ENCODE results near the gene PRR7. TPM values are rescaled to one million over a fixed set of nuclear protein-coding genes. Genes with fewer than 3 reads are reported as not detected.

Gene PRR7
- total and polyA plus RNA-seq, 2 of the 13 experiments (the other 11 are each of a cell fraction or from before 2014, with no cell fraction given) = 4.8 to 5.0 TPM

GRCh38 chr5:177405312-177405711 is 41.3 kb upstream of the PRR7 start:
- no peak overlapping the region for H3K4me3 ChIP-seq (replicated peaks in 1 of 3; ENCODE audit: insufficient read depth in 1 of 3, low read depth in 2 of 3, low read length in 3 of 3)
- peaks cover 28% of the 10 kb centered on the region for H3K4me1 ChIP-seq (ENCODE audit: insufficient read depth, low read length)
- no peaks in the 10 kb centered on the region for H3K27me3 ChIP-seq (ENCODE audit: control insufficient read depth in 1 of 2, insufficient read depth in 2 of 2, low read length in 2 of 2)
- no peaks in the 10 kb centered on the region for H3K9me3 ChIP-seq (ENCODE audit: low read length)
- intact Hi-C loops (cut with micrococcal nuclease; ENCODE audit: unreplicated experiment) (no loop called here), in situ Hi-C loops (cut with HindIII; ENCODE audit: extremely low pct_ligation_motif_present, low pct_unique_long_range_greater_than_20kb) (no loop called here)
- no TSS peak for BruUV-seq (replicated peaks)
- DNase-seq (ENCODE audit: low spot score) = no peak
- no peak overlapping the region for H3K9ac ChIP-seq (ENCODE audit: insufficient read depth, low read depth, low read length)
- H3K27ac ChIP-seq (ENCODE audit: extremely low read length, insufficient read depth, low read length) = no peak overlapping the region
- no peaks in the 10 kb centered on the region for H3K36me3 ChIP-seq (replicated peaks in 1 of 2; ENCODE audit: control insufficient read depth in 1 of 2, insufficient read depth in 2 of 2, low read length in 2 of 2)
- no peak for FAIRE-seq
- no peak for TF ChIP-seq KLF16 (CRISPR knock-in tag; IDR thresholded peaks at IDR 0.05)
- no peak for TF ChIP-seq CENPX (CRISPR knock-in tag; IDR thresholded peaks at IDR 0.05)
- peak; percentile 56; the same call in 1 of the 2 replicates for TF ChIP-seq ZNF629 (CRISPR knock-in tag; conservative IDR thresholded peaks at IDR 0.05)
- TF ChIP-seq KAT2B (IDR thresholded peaks at IDR 0.05; ENCODE audit: borderline replicate concordance, low read depth, low read length) = no peak
- no peaks in the 10 kb centered on the region for H3K79me2 ChIP-seq (ENCODE audit: insufficient read depth, low read length)
- H2AFZ ChIP-seq (ENCODE audit: low read length) = no peak overlapping the region
- no peaks in the 10 kb centered on the region for H4K20me1 ChIP-seq (ENCODE audit: insufficient read depth, low read length)
- 71% methylated on average over 2 of the region's 2 CpGs for WGBS (ENCODE audit: low lambda C conversion rate)
- ATAC-seq = no peak
- POLR2A ChIA-PET = interaction anchor here (1.1 to 3.3 kb wide), 6 partner anchors 20 to 92 kb away, joined by 3 to 19 read pairs (median 7); partner anchors contain the start of genes GRK6, PDLIM7 and PRR7
- no peak overlapping the region for H3K4me2 ChIP-seq (ENCODE audit: low read depth, low read length)
- CTCF ChIA-PET (ENCODE audit: low intra/inter-chr PET ratio, low total read pairs) = interaction anchor here (0.8 to 2.3 kb wide), 2 partner anchors 34 to 50 kb away, joined by 3 to 35 read pairs; no protein-coding TSS in a partner anchor

- Histone ChIP-seq H3K36me3 (replicated peaks in 1 of 2; ENCODE audit: control insufficient read depth in 1 of 2, insufficient read depth in 2 of 2, low read length in 2 of 2) (no peaks in the 10 kb centered on the region), H3K9me3 (ENCODE audit: low read length) (no peaks in the 10 kb centered on the region), H3K4me3 (replicated peaks in 1 of 3; ENCODE audit: insufficient read depth in 1 of 3, low read depth in 2 of 3, low read length in 3 of 3) (no peak overlapping the region), H4K20me1 (ENCODE audit: insufficient read depth, low read length) (no peaks in the 10 kb centered on the region), H3K4me1 (ENCODE audit: insufficient read depth, low read length) (peaks cover 28% of the 10 kb centered on the region), H3K9ac (ENCODE audit: insufficient read depth, low read depth, low read length) (no peak overlapping the region), H3K27ac (ENCODE audit: extremely low read length, insufficient read depth, low read length) (no peak overlapping the region), H3K4me2 (ENCODE audit: low read depth, low read length) (no peak overlapping the region), H2AFZ (ENCODE audit: low read length) (no peak overlapping the region), H3K27me3 (ENCODE audit: control insufficient read depth in 1 of 2, insufficient read depth in 2 of 2, low read length in 2 of 2) (no peaks in the 10 kb centered on the region), H3K79me2 (ENCODE audit: insufficient read depth, low read length) (no peaks in the 10 kb centered on the region)
- CTCF ChIA-PET (ENCODE audit: low intra/inter-chr PET ratio, low total read pairs) = no interaction called here
- POLR2A ChIA-PET = interaction anchor here (1.4 to 3.3 kb wide), 3 partner anchors 21 to 41 kb away, joined by 3 to 19 read pairs (median 11); partner anchors contain the start of genes GRK6 and PRR7
- 45% methylated on average over 2 of the region's 5 CpGs for WGBS (ENCODE audit: low lambda C conversion rate)
- TF ChIP-seq ZBTB49 (CRISPR knock-in tag; IDR thresholded peaks at IDR 0.05; ENCODE audit: borderline replicate concordance) = no peak
- no peak for TF ChIP-seq ZNF143 (CRISPR knock-in tag; IDR thresholded peaks at IDR 0.05)
- TF ChIP-seq ZNF3 (CRISPR knock-in tag; IDR thresholded peaks at IDR 0.05) = no peak
- no peak for TF ChIP-seq SMAD9 (CRISPR knock-in tag; IDR thresholded peaks at IDR 0.05)
- TF ChIP-seq THAP11 (CRISPR knock-in tag; IDR thresholded peaks at IDR 0.05) = no peak
- TF ChIP-seq ZSCAN25 (CRISPR knock-in tag; IDR thresholded peaks at IDR 0.05) = no peak
- TF ChIP-seq ELF4 (CRISPR knock-in tag; IDR thresholded peaks at IDR 0.05; ENCODE audit: borderline replicate concordance) = no peak
- TF ChIP-seq ESRRA (CRISPR knock-in tag; IDR thresholded peaks at IDR 0.05; ENCODE audit: low read depth) = no peak
- no peak for TF ChIP-seq HNF4G (IDR thresholded peaks at IDR 0.05; ENCODE audit: borderline replicate concordance, low read depth, low read length)
- TF ChIP-seq HNF4G (CRISPR knock-in tag; IDR thresholded peaks at IDR 0.05; ENCODE audit: borderline replicate concordance, low read depth) = no peak
- no peak for TF ChIP-seq ATAD3A (CRISPR knock-in tag; IDR thresholded peaks at IDR 0.05)
- intact Hi-C loops (cut with micrococcal nuclease; ENCODE audit: unreplicated experiment) (no loop called here), in situ Hi-C loops (cut with HindIII; ENCODE audit: extremely low pct_ligation_motif_present, low pct_unique_long_range_greater_than_20kb) (no loop called here)
- BruUV-seq (replicated peaks) = no TSS peak
- FAIRE-seq (no peak), DNase-seq (ENCODE audit: low spot score) (no peak), ATAC-seq (no peak)
Observed at GRCh38 chr5:177405805-177406204, 40.8 kb upstream of the PRR7 start.

Measured in HepG2 (cell line).